Hematopoietic multipotent progenitor cell treated with erythropoietin and hydrocortisone succinate and interleukin-3 and kit ligand, for 15 days (in vitro differentiated cells): ENCODE measurements around the gene NLRP1.

Experiments
- DNase-seq: peaks from one replicate; pipeline ENCODE4 v3.0.0-alpha.2; 2015; ENCODE audit warnings: low spot score

Gene NLRP1

GRCh38 chr17:5478992-5479391, 105.3 kb downstream of the NLRP1 start:
- no peak for DNase-seq

DNA sequence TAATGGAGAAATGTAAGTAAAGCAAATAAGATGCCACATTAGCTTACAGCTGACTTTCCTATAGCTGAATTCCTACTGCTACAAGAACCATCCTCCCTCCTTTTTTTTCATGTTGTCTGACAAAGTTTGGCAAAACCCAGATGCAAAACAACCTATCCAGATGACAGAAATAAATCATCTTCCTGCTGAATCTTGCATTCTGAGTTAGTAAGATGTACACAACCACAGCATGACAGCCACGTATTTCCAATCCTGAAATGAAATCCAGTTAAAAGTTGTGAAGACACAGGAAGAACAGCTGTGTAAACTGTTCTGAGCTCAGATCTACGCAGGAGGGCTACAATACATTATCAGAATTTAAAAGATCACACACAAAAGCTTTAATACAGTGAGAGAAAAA, 110.4 kb downstream of the NLRP1 start:
- DNase-seq, result no peak

GRCh38 chr17:5472511-5472910, 111.8 kb downstream of the NLRP1 start:
- no peak for DNase-seq

DNA sequence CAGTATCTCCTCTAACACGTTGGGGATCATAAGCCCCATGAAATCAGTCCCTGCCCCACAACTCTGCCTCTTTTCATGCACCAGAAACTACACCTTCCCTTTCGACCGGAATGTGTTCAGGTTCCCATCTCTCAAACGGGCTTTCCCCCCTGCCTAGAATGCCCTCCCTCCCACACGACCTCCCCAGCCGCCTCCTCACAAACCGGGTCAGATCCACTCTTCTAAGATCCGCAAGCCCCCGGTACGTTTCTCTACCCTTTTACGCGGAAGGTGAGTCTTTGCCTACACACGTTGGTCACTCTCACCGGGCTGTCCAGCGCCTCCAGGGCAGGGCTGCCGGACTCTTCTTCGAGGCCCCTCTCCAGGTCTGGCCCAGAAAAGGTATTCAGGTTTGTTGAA, 116.2 kb downstream of the NLRP1 start:
- DNase-seq, result no peak

GRCh38 chr17:5467416-5467815, 116.9 kb downstream of the NLRP1 start:
- no peak for DNase-seq

GRCh38 chr17:5466295-5466694, 118.0 kb downstream of the NLRP1 start:
- DNase-seq, result no peak

DNA sequence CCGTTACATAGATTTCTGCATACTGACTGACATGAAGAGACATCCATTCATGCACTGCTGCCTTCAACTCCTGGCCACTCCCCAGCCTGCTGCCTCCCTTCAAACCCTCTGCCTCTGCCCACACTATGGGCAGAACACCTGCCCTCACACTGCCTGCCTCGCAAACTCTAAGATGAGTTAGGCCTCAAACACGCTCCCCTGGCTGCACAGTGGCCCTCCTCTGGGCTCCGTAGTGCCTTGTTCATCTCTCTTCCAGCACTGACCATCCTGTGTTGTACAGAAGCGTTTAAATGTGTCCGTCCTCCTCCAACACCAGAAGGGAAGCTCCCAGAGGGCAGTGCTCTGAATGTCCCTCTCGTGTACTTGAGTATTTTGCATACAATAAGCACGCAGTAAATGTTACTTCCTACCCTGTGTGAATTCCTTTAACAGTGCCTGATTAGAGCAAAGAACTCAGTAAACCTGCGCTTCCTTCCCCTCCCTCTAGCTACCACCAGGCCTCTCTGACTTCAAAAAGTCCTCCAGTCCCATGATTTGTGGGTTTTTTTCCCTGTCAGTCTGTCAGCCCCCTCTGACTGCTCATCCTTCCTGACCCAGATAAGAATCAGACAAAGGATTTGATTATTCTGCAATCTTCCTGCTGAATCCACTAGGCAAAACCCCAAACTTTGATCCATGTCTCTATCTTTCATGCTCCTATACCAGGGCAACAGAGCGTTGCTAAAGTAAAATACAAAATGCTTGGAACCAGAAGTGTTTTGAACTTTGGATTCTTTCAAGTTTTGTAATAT, 119.4 kb downstream of the NLRP1 start:
- no peak for DNase-seq
